HG03108 (cell line): ENCODE data around the gene TSPAN31.
"Not testable (repeated sequence)": the region's sequence is repeated elsewhere in the genome, so short reads cannot be mapped to it uniquely, and the experiment has no call there.

Experiments
- ATAC-seq: cut with Tn5 transposase; IDR thresholded peaks from one replicate; pipeline ENCODE4 v1.9.1; 2021; ENCODE audit warnings: moderate library complexity; ENCODE audit not compliant: unreplicated experiment

TSPAN31 gene

DNA sequence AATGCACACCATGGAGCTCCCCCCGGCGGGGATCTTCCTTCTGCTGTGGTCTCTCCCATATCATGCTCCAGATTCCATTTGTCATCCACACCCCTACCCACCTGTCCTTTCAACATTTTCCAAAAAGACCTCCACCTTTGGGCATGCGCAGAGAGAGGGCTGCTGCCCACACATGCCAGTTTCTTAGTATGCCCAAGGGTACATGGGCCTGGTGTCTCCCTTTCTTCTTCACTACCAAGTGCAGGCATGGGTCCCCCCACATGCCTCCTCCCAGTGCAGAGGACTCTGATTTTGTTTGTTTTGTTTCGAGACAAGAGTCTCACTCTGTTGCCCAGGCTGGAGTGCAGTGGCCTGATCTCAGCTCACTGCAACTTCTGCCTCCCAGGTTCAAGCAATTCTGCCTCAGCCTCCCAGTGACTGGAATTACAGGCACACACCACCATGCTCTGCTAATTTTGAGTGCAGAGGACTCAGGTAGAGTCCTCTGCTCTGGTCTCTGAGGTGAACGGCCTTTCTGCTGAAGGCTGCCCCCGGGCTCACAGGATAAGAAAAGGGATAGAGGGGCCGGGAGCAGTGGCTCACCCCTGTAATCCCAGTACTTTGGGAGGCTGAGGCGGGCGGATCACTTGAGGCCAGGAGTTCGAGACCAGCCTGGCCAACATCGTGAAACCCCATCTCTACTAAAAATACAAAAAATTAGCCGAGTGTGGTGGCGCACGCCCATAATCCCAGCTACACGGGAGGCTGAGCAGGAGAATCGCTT lies 22.8 kb upstream of the TSPAN31 start:
- not testable (repeated sequence) for ATAC-seq

DNA sequence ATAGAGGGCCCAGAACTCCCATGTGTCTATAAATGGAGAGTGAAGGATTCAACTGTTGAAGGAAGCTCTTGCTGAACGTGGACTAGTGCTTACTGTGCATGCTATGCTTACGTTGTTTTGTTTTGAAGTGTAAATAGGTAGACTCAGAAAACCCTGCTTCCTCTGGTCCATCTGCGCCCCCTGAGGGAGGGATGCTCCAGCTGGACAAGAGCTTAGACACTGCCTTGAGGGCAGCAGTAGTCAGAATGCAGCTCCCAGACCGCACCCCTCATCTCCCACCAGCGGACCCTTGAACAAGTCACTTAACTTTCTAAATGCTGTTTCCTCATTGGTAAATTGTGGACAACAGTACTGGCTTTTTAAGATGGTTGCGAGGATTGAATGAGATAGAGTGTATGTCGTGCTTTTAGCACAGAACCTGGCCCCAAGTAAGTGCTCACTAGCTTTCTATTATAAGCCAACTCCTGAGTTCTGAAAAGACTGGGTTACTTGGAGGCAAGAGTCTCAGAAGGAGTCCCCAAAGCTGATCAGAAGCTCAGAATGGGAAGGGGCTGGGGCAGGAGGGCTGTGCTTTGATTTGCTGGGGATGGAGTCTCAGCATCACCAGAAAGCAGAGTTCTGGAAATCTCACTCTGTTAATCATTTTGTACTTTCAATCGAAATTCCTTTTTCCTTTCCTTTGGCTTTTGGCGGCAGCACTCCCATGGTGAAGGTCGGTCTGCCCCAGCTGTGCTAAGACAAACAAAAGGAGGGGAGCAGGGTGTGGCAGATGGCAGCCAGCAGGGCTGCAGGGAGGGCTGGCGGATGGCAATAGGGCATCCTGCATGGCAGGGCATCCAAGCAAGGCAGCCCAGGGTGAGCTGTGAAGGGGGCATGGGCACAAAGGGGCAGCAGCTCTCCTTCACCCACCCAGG lies 21.9 kb upstream of the TSPAN31 start:
- ATAC-seq, result no peak

DNA sequence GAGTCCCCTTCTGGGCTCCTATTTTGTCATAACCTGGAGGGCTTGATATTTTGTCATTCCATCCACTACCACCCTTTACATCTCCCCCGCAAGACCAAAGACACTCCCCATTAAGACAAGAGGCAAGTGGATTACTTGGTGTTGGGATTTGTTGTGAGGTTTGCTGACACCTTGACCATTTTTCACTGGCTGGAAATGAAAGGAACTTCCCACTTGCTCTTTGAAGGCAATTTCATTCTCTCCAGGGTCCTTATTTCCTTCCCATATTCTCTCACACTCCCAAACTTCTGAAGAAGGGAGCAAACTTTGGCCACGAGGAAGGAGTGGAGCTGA lies 21.2 kb upstream of the TSPAN31 start:
- ATAC-seq, result no peak

DNA sequence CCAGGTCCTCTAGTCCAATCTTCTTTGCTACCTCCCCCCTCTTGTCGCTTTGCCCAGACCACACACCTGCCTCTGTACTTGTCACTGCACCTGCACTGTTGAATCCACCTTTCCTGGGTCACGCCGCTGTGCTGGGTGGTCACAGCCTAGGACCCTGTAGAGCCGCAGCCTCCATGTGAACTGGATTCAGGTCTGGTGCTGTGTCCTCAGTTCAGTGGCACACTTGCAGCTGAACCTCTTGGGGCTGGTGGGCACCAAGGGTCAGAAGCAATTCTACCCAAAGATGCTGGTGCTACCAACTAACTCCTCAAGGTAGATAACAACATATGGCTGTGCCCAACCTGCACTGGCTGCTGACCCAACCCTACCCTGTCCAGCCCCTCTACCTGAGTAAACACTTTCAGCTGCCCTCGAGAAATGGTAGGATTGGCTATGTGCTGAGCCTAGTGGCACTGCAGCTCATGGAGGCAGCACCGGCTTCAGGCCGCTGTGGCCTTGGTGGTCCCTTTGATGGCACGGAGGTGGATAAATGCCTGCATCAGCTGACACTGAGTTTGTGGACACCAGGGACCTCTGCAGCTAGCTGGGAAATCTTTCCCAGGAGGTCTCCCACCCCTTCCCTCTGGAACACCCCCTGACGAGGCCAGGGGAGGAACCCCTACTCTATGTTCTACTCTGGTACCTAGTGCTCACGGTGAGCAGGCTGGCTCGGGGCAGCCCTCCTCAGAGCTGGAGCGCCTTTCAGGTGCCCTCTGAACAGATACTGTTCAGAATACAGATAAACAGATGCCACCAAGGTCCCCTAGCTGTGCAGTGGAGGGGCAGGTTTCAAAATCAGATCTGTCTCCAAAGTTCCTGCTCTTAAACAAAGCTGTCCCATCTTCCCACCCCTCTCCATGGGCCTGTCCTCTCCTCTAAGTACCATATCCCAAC lies 20.6 kb upstream of the TSPAN31 start:
- ATAC-seq, result no peak

DNA sequence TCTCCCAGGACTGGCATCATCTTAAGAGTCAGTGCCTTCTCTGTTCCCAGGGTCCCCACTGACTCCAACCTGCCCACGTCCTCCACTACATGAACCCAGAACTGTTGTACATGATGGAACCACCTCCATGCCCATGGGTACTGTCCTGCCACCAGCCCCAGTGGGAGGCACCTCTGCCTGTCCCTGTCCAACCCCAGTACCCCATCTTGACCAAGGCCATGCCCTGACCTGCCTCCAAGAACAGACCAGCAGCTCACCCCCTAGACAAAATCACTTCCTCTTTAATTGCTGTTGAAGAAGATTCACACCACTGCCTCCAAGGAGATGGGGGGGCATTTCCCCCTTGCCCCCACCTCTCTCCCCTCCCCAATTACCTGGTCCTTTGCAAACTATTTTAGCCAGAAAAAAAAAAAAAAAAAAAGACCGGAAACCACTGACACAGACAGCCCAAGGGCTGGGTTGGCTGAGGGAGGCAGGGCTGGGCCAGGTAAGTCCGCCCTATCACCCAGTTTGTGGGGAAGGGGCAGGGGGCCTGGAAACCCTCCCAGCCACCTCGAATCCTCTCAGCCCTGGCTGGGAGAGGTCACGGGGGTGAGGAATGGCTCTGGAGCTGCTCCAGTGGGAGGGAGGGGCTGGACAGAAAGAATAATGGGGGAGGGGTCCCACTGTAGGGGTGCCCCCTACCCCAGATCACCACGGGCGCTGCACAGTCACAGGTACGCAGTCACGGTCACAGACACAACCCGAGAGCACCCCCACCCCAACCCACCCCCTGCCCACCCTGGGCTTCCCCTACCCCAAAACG lies 19.7 kb upstream of the TSPAN31 start:
- ATAC-seq, result no peak

DNA sequence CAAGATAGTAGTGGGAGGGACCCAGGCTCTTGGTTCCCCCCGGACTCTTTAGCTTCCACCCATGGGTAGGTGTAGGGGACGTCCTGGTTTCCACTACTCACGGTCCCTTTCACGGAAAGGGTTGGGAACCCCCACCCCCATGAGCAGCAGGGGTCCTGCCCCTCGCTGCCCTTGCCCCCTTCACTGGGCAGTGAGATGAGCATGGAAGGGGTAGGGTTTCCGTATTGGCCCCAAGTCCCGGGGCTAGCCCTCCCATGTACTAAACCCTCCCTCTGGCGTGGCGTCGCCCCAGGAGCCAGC lies 19.0 kb upstream of the TSPAN31 start:
- ATAC-seq, result no peak

DNA sequence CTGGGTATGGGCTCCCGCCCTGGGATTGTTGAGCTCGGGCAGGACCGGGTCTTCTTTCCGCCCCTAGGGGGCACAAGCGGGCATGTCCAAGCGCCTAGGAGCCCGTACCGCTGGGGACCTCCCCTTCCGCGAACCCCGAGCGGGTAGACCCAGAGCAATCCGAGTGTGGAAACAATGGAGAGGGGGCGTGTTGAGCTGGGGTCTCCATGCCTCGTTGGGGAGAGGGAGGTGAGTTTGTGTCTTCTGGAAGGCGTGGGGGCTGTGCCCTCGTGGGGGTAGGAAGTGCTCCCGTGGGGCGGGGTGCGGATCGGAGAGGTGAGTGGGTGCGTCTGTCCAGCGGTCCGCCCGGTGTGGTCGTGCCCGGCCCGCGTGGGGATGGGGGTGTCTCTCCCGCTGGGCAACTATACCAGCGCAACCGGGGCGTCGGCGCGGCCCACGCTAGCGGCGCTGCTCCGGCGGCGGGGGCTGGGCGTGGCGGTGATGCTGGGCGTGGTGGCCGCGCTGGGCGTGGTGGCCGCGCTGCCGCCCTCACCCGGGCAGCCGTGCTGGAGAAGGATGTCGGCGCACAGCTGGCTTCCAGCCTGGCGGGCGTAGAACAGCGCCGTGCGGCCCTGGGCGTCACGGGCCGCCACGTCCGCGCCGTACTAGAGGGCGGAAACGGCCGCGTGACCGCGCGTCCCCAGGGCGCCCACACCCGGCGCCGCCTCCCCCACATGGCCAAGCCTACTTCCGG lies 18.5 kb upstream of the TSPAN31 start:
- ATAC-seq, result no peak

DNA sequence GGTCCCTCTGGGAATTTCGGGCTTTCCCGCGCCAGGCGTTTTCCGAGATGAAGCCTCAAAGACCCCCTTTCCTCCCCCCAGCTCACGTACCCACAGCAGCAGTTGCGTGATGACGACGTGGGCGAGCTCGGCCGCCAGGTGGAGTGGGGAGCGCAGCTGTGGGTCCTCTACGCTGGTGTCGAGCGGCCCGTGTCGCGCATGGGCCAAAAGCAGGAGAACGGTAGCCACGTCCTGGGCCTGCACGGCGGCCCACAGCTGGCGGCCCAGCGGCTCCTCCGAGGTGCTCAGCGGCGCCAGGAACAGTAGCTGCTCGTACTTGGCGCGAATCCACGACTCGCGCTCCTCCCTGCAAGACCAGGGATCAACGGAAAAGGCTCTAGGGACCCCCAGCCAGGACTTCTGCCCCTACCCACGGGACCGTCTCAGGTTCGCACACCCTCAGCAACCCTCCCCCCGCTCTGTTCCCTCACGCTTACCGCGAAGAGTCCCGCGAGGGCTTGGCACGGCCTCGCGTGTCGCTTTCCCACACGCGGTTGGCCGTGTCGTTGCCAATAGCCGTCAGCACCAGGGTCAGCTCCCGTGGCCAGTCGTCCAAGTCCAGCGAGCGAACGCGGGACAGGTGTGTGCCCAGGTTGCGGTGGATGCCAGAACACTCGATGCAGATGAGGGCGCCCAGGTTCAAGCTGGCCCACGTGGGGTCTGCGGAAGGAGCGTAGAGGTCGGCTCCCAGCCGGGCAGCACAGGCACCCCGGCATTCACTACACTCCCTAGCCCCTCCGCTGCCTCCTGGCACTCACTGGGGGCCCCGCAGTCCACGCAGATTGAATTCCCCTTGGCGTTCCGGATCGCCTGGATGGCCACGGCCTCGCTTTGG lies 17.7 kb upstream of the TSPAN31 start:
- ATAC-seq, result no peak

DNA sequence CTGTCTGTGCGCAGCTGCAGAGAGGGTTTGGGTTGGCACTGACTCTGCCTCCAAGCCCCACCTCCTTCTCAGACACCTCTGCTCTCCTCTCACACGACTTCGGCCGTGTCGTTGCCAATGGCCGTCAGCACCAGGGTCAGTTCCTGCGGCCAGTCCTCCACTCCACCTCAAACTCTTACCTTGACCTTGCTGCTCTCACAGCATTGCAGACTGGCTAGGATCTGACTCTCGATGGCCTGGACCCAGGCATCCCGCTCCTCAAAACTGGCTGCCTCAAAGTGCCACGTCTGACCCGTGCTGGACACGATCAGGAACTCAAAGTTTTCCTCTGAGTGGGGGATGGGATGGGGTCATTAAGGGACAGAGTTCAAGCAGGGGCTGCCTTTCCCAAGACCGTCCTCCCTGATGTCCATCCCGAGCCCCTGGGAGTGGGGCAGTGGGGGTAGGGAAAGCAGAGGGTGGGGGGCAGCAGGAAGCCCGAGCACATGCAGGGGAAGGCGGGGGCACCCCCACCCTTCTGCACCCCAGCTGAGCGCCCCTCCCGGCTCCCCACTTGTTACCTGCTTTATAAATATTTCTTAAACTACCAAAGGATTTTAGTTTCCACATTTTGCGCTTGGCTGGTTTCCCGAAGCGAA lies 17.0 kb upstream of the TSPAN31 start:
- ATAC-seq, result no peak

DNA sequence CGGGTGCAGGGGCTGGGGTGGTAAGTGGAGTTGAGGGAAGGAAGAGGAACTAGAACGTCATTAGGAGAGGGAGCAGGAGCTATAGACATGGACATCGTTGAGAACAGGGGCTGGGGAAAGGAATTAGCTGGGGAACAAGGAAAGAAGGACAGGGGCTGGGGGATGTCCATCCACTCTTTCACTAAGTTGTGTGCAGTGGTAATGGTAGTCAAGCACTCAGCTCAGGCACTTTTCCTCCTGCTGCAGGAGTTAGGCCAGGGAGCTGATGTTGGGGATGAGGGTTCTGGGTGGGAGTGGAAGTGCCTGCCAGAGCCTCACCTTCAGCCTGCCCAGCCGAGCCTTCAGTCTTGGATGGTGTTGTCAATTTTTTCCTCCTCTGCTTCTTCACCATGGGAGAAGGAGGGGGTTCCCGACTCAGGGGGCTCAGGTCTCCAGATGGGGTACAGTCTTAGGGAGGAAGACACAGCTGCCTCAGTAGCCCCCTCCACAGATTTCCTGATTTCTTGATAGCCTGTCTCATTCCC lies 15.5 kb upstream of the TSPAN31 start:
- no peak for ATAC-seq

DNA sequence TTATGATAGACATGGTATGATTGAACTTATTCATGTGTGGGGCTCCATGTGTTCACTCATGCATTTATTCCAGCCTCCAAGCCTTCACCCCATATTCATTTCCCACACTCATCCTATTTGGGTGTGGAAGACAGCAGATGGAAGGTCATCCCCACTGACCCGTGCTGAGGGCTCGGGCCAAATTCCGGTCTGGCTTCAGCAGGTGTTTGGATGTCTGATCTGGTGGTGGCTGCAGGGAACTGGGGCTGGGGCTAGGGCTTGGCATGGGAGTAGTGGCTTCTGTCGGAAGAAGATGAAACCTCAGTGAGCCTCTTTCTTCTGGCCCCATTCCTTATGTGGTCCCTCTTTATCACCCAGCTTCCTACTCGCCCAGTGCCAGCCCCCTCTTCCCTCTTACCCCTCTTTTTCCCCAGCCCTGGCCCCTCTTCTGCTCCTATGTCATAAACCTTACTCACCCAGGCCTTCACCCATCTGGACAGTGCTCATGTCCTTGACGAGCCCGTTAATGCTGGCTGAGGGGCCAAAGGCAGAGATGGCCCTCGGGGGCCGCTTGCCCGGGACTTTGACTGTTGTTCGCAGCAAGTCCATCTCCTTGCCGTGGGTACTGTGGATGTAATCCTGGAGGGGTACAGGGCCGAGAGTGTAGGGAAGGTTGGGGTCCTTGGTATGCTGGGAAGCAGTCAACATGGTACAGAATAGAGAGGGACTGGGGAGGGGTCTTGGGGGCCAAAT lies 14.3 kb upstream of the TSPAN31 start:
- no peak for ATAC-seq

DNA sequence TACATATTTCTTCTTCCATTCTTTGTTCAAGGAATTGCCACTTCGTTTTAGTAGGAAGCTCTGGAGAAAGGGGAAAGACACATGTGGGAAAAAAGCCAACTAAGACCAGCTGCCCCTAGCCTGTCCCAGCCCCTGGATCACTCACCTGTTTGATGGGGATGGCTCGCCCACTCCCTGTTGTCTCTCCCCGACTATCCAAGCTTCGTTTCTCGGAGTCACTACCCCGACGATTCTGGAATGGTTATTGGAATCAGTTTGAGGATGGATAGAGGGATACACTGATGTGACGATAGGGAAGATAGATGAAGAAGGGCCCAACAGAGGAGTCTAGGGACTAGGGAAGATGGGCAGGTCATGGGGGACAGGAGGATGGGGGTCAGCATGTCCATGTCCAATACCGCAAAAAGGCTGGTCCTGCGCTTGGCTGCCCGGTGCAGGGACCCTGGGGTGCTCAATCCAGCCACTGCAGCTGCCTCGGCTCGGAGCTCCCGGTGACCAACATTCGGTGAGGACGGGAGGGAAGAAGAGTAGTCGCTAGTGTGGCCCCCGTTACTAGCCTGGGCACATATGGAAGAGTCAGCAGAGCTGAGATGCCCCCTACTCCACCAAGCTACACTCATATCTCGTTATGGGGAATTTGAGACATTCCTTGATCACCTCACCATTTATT lies 13.3 kb upstream of the TSPAN31 start:
- no peak for ATAC-seq

DNA sequence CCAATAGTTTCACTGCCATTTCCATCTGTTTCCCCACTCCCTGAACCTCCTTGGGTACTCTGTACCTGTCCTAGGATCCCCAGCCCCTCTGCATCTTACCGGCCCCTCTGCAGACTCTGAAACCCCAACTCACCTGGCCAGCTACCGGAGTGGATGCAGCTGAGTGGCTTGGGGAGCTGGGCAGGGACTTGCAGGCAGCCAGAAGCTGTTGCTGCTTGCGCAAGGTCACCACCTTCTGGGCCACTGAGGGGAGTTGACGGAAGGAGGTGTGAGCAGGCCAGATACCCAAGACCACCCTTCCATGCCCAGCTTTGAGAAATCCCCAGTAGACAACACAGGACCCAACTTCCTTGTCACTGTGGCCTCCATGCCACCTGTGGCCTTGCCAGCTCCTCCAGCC lies 12.6 kb upstream of the TSPAN31 start:
- ATAC-seq, result no peak

DNA sequence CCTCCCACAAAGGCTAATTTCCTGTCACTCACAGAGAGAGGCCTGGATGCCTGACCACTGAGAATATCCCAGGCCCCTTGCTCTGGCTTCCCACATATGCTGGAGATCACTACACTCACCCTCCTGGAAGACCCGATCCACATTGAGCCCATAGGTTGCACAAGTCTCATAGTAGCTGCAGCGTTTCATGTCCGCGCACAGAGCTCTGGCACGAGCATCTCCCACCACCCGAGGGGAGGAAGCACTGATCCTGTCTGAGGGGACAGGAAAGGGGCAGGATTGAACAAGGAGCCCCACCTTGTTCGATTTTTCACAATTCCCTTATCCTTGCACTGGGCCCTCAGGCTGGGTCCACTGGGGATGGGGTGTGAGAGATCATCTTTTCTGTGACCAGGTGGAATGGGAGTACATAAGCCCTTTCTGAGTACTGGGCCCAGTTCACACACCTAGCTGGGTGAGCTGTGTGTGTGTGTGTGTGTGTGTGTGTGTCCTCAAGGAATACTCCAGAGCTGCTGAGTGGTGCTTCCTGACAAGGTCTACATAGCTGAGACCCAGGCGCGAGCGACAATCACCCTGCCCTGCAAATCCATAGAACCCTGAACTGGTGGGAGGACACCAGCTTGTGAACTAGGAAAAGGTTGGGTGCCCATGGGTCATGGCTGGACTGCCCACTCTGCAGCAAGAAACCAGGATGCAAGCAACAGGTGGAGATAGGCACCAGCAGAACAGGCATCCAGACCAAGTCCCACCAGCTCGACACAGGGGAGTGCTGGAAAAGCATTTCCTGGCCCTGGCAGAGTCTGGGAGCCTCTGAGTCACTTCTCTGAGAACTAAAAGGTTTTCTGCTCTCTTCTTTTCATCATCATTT lies 11.9 kb upstream of the TSPAN31 start:
- ATAC-seq, result no peak

DNA sequence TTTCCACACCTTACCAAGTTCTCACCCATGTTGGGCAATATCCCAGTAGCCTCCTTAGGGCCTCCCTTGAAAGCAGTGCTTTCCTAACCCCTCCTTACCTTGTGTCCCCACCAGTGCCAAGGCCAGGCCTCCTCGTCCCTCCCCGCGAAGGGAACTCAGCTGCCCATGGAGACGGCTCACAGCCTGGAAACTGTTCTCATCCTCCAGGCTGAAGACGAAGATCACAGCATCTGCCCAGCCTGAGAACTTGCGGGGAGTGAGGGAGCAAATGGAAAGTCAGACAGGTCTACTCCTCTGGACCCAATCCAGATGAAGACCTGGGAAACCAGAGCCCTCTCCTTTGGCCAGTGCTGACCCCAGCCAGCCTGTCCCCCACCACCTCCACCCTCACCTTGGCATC lies 10.9 kb upstream of the TSPAN31 start:
- ATAC-seq, result no peak

DNA sequence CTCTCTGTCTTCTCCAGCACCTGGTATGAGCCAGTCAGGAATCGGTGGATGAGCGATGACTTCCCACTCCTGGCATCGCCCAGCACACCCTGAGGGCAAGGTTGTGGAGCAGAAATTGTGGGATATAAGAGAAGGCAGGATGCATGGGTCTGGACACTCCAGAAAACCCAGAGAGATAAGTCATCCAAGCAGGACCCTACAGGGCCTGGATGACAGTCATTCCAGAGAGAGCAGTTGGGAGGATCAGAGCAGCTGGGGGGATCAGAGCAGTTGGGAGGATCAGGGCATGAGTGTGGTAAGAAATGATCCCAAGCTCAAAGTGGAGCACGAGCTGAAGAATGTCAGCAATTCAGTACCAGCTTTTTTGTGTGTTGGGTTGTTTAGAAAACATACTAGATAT lies 10.2 kb upstream of the TSPAN31 start:
- ATAC-seq, result no peak
